Stimulated activated CD8-positive, alpha-beta memory T cell treated with anti-CD3 and anti-CD28 coated beads, Interleukin-7, amount 100 ng/mL, for 48 hours (primary cell): ENCODE data around the gene DIS3L.
"Not testable (repeated sequence)": the region's sequence is repeated elsewhere in the genome, so short reads cannot be mapped to it uniquely, and the experiment has no call there.

ENCODE experiments used
- DNase-seq, 2 donors: peaks; one replicate each; pipeline ENCODE4 v3.0.0-alpha.2; 2020; ENCODE audit warnings: low read depth in 1 of 2; ENCODE audit errors: extremely low read depth in 1 of 2

DIS3L gene

GRCh38 chr15:66308531-66308930 is 15.2 kb downstream of the DIS3L start:
- no peak for DNase-seq

- DNase-seq: no peak
Observed at GRCh38 chr15:66309828-66310227, 16.5 kb downstream of the DIS3L start.

GRCh38 chr15:66310786-66311185 is 17.4 kb downstream of the DIS3L start:
- no peak for DNase-seq

- DNase-seq: no peak
Observed at GRCh38 chr15:66312144-66312543, 18.8 kb downstream of the DIS3L start.

- no peak for DNase-seq
Observed at GRCh38 chr15:66323312-66323928, 30.1 kb downstream of the DIS3L start.

- no peak for DNase-seq
Observed at GRCh38 chr15:66326051-66326450, 32.7 kb downstream of the DIS3L start.

- no peak for DNase-seq
Observed at GRCh38 chr15:66327736-66328135, 34.4 kb downstream of the DIS3L start.

GRCh38 chr15:66328771-66329170 is 35.4 kb downstream of the DIS3L start:
- no peak for DNase-seq

- not testable (repeated sequence) for DNase-seq
Observed at GRCh38 chr15:66348530-66348929, 55.2 kb downstream of the DIS3L start.

- DNase-seq: no peak
Observed at GRCh38 chr15:66356077-66356358, 62.6 kb downstream of the DIS3L start.

GRCh38 chr15:66356359-66357236 is 63.2 kb downstream of the DIS3L start, which contains the start of gene TIPIN:
Gene TIPIN, minus strand, starts transcription at chr15:66356685. Its CDS starts 3,738 bp downstream, at chr15:66352947.
- peak; percentile 96 for DNase-seq

- no peak for DNase-seq
Observed at GRCh38 chr15:66359740-66360139, 66.4 kb downstream of the DIS3L start.

GRCh38 chr15:66361745-66362460 is 68.5 kb downstream of the DIS3L start:
- not testable (repeated sequence) for DNase-seq

GRCh38 chr15:66362776-66363175 is 69.4 kb downstream of the DIS3L start:
- DNase-seq: no peak

- no peak for DNase-seq
Observed at GRCh38 chr15:66364944-66365528, 71.7 kb downstream of the DIS3L start.

- no peak for DNase-seq
Observed at GRCh38 chr15:66369773-66370651, 76.6 kb downstream of the DIS3L start.

- DNase-seq: no peak
Observed at GRCh38 chr15:66374179-66374578, 80.8 kb downstream of the DIS3L start.

GRCh38 chr15:66378814-66379430 is 85.6 kb downstream of the DIS3L start:
- DNase-seq: no peak

- not testable (repeated sequence) for DNase-seq
Observed at GRCh38 chr15:66381376-66381775, 88.0 kb downstream of the DIS3L start.
